Mucosa of descending colon (tissue), 3 donors: ENCODE measurements around the gene MYO3B. TPM values are rescaled to one million over a fixed set of nuclear protein-coding genes. Genes with fewer than 3 reads are reported as not detected.

ENCODE experiments used
- ATAC-seq: fragments of 200-7000 bp; cut with Tn5 transposase; one replicate; pipeline ENCODE4 v1.9.1; 2020; ENCODE audit warnings: mild to moderate bottlenecking, moderate library complexity
- DNase-seq, 3 donors: peaks; one replicate each; pipeline ENCODE4 v3.0.0-alpha.2; 2020
- H3K36me3 ChIP-seq: fragments of 200-600 bp; one replicate; pipeline ENCODE4 v1.8.0; 2021; ENCODE audit warnings: low read depth, mild to moderate bottlenecking
- H3K4me1 ChIP-seq: fragments of 200-600 bp; one replicate; pipeline ENCODE4 v1.8.0; 2021; ENCODE audit warnings: low read depth, mild to moderate bottlenecking
- H3K4me3 ChIP-seq: fragments of 200-600 bp; one replicate; pipeline ENCODE4 v1.8.0; 2021; ENCODE audit warnings: mild to moderate bottlenecking
- H3K9me3 ChIP-seq: fragments of 200-600 bp; one replicate; pipeline ENCODE4 v1.8.0; 2021; ENCODE audit warnings: mild to moderate bottlenecking
- intact Hi-C, 2 donors: fragments of 100-400 bp; cut with DNase I in 1 of 2; cut with micrococcal nuclease in 1 of 2; formaldehyde crosslinking; loops; one replicate each; pipeline versions ENCODE4 v1.11.0 to v1.11.1; 2022; cut with DNase I, micrococcal nuclease
- total RNA-seq, 3 donors: library from RNA; stranded (reverse); fragmentation: NEBNext Ultra II Directional in 2 of 3; extraction: Animal tissue kit (Norgen Biotek cat#: 25700) in 2 of 3; gene quantifications; one replicate each; pipeline versions ENCODE4 v1.2.1 to v1.2.4, GENCODE V29; 2021 to 2023
- TF ChIP-seq, protein P1 (sequence below): fragments of 200-600 bp; IDR thresholded peaks from one replicate; pipeline ENCODE4 v1.8.0; 2022; ENCODE audit warnings: antibody characterized with exemption, mild to moderate bottlenecking
- donor health status: DM: no; HTN: no; CAD: no; lungs with moderate emphysema.
- donor health status: DM: no; HTN: no; CAD: no.
- donor health status: DM: no; HTN: yes; CAD: no.

MYO3B gene
- total RNA-seq, 3 donors from 2014 or later: 0.06 to 0.39 (median 0.09) TPM

- intact Hi-C loops: no loop called here
- Histone ChIP-seq H3K36me3 (no peaks in the 10 kb centered on the region), H3K4me1 (no peaks in the 10 kb centered on the region), H3K9me3 (no peaks in the 10 kb centered on the region), H3K4me3 (no peak overlapping the region)
- TF ChIP-seq, protein P1, sequence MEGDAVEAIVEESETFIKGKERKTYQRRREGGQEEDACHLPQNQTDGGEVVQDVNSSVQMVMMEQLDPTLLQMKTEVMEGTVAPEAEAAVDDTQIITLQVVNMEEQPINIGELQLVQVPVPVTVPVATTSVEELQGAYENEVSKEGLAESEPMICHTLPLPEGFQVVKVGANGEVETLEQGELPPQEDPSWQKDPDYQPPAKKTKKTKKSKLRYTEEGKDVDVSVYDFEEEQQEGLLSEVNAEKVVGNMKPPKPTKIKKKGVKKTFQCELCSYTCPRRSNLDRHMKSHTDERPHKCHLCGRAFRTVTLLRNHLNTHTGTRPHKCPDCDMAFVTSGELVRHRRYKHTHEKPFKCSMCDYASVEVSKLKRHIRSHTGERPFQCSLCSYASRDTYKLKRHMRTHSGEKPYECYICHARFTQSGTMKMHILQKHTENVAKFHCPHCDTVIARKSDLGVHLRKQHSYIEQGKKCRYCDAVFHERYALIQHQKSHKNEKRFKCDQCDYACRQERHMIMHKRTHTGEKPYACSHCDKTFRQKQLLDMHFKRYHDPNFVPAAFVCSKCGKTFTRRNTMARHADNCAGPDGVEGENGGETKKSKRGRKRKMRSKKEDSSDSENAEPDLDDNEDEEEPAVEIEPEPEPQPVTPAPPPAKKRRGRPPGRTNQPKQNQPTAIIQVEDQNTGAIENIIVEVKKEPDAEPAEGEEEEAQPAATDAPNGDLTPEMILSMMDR: no peak
- DNase-seq (no peak), ATAC-seq (no peak)
These were observed 323.6 kb downstream of the MYO3B start for GRCh38 chr2:170501421-170502043.

- ATAC-seq: no peak
- H3K4me3 ChIP-seq: no peak overlapping the region
- H3K36me3 ChIP-seq: no peaks in the 10 kb centered on the region
- no peaks in the 10 kb centered on the region for H3K4me1 ChIP-seq
- no peaks in the 10 kb centered on the region for H3K9me3 ChIP-seq
- DNase-seq: no peak
- intact Hi-C loops: no loop called here
- TF ChIP-seq, protein P1: no peak
These were observed 324.6 kb downstream of the MYO3B start for GRCh38 chr2:170502361-170503130.

- TF ChIP-seq, protein P1: no peak
- Histone ChIP-seq H3K9me3 (no peaks in the 10 kb centered on the region), H3K4me1 (no peaks in the 10 kb centered on the region), H3K4me3 (no peak overlapping the region), H3K36me3 (no peaks in the 10 kb centered on the region)
- DNase-seq: no peak
- intact Hi-C loops: no loop called here
- no peak for ATAC-seq
These were observed 325.6 kb downstream of the MYO3B start for GRCh38 chr2:170503563-170503962.

GRCh38 chr2:170503971-170504809, 326.2 kb downstream of the MYO3B start:
- Histone ChIP-seq H3K9me3 (no peaks in the 10 kb centered on the region), H3K36me3 (no peaks in the 10 kb centered on the region), H3K4me1 (no peaks in the 10 kb centered on the region), H3K4me3 (no peak overlapping the region)
- DNase-seq: no peak
- no peak for ATAC-seq
- TF ChIP-seq, protein P1: no peak
- intact Hi-C loops: no loop called here

GRCh38 chr2:170504810-170505145, 326.8 kb downstream of the MYO3B start:
- Histone ChIP-seq H3K4me3 (no peak overlapping the region), H3K4me1 (no peaks in the 10 kb centered on the region), H3K36me3 (no peaks in the 10 kb centered on the region), H3K9me3 (no peaks in the 10 kb centered on the region)
- TF ChIP-seq, protein P1: no peak
- no peak for DNase-seq
- ATAC-seq: no peak
- intact Hi-C loops: no loop called here
